GM19023 (cell line): ENCODE data around the gene PFDN1.

Experiments
- ATAC-seq: cut with Tn5 transposase; IDR thresholded peaks from one replicate; pipeline ENCODE4 v1.9.1; 2021; ENCODE audit warnings: mild to moderate bottlenecking, moderate library complexity; ENCODE audit not compliant: unreplicated experiment

PFDN1 gene

GRCh38 chr5:140240987-140241706, 61.8 kb downstream of the PFDN1 start:
- ATAC-seq, result no peak

GRCh38 chr5:140239939-140240700, 62.8 kb downstream of the PFDN1 start:
- no peak for ATAC-seq

GRCh38 chr5:140239461-140239860, 63.4 kb downstream of the PFDN1 start:
- ATAC-seq, result no peak

- no peak for ATAC-seq
Measured at GRCh38 chr5:140238756-140239155, 64.1 kb downstream of the PFDN1 start.

- no peak for ATAC-seq
Measured at GRCh38 chr5:140236891-140237598, 65.9 kb downstream of the PFDN1 start.

GRCh38 chr5:140235791-140236551, 66.9 kb downstream of the PFDN1 start:
- ATAC-seq, result no peak

GRCh38 chr5:140234377-140234989, 68.4 kb downstream of the PFDN1 start:
- no peak for ATAC-seq

- no peak for ATAC-seq
Measured at GRCh38 chr5:140232731-140233130, 70.2 kb downstream of the PFDN1 start.

- no peak for ATAC-seq
Measured at GRCh38 chr5:140230373-140230772, 72.5 kb downstream of the PFDN1 start.

GRCh38 chr5:140228364-140228837, 74.5 kb downstream of the PFDN1 start:
- ATAC-seq, result no peak

GRCh38 chr5:140227046-140227445, 75.9 kb downstream of the PFDN1 start:
- no peak for ATAC-seq

GRCh38 chr5:140225396-140225795, 77.5 kb downstream of the PFDN1 start:
- ATAC-seq, result no peak

- ATAC-seq, result no peak
Measured at GRCh38 chr5:140224658-140225057, 78.2 kb downstream of the PFDN1 start.

GRCh38 chr5:140223567-140223966, 79.3 kb downstream of the PFDN1 start:
- ATAC-seq, result no peak

GRCh38 chr5:140222416-140222815, 80.5 kb downstream of the PFDN1 start:
- ATAC-seq, result no peak

- no peak for ATAC-seq
Measured at GRCh38 chr5:140221697-140222223, 81.1 kb downstream of the PFDN1 start.

GRCh38 chr5:140220698-140221064, 82.2 kb downstream of the PFDN1 start:
- no peak for ATAC-seq

- no peak for ATAC-seq
Measured at GRCh38 chr5:140220032-140220697, 82.7 kb downstream of the PFDN1 start.

- ATAC-seq, result no peak
Measured at GRCh38 chr5:140219068-140219991, 83.6 kb downstream of the PFDN1 start.
